Measurements from ENCODE around the gene CCDC141.
"Not testable (repeated sequence)": the region's sequence is repeated elsewhere in the genome, so short reads cannot be mapped to it uniquely, and the experiment has no call there.

DNA sequence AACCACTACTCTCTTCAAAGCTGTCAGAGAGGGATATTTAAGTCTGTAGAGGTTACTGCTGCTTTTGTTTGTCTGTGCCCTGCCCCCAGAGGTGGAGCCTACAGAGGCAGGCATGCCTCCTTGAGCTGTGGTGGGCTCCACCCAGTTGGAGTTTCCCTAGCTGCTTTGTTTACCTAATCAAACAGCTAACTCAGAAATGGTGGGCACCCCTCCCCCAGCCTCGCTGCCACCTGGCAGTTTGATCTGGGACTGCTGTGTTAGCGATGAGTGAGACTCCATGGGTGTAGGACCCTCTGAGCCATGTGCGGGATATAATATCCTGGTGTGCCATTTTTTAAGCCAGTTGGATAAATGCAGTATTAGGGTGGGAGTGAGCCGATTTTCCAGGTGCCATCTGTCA is 43.0 kb upstream of the CCDC141 start:
- TF ChIP-seq POLR2A (IDR thresholded peaks at IDR 0.05; ENCODE audit: low read length); GATA1 (IDR thresholded peaks at IDR 0.05; ENCODE audit: low read depth, low read length): not testable (repeated sequence)

Measured in erythroblast (primary cell).